ENCODE data around the gene SLC49A4.
A peak's percentile ranks its signal among the peaks of the same experiment; 100 is the strongest.
"Not testable (repeated sequence)": the region's sequence is repeated elsewhere in the genome, so short reads cannot be mapped to it uniquely, and the experiment has no call there.

The SLC49A4 gene, protein sequence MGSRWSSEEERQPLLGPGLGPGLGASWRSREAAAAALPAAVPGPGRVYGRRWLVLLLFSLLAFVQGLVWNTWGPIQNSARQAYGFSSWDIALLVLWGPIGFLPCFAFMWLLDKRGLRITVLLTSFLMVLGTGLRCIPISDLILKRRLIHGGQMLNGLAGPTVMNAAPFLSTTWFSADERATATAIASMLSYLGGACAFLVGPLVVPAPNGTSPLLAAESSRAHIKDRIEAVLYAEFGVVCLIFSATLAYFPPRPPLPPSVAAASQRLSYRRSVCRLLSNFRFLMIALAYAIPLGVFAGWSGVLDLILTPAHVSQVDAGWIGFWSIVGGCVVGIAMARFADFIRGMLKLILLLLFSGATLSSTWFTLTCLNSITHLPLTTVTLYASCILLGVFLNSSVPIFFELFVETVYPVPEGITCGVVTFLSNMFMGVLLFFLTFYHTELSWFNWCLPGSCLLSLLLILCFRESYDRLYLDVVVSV

DNA sequence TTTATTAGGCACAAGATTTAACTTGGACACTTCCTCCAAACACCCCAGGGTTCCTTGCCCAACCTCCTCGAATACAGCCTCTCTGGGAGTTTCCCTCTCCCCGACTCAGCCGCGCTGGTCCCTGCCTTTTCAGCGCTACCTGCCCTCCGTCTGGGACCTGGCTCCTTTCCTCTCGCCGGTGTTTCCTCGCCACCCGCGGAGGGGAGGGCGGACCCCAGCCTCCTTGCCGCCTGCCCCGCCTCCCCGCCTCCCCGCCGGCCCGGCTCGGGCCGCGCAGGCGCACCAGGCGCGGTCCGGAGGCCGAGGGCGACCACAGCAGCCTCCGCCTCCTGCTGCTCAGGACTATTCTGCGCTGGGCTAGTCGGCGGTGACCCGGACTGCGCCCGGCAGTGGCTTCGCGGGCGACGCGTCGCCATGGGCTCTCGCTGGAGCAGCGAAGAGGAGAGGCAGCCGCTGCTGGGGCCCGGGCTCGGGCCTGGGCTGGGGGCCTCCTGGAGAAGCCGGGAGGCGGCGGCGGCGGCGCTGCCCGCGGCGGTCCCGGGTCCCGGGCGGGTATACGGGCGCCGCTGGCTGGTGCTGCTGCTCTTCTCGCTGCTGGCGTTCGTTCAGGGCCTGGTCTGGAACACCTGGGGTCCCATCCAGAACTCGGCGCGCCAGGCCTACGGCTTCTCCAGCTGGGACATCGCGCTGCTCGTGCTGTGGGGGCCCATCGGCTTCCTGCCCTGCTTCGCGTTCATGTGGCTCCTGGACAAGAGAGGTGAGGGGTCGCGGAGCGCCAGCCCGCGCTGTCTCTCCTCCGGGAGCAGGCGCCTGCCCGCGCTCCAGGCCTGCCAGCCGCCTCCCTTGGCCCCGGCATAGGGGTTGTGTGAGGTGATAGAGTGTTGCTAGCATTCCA lies at the start of gene SLC49A4:
Gene SLC49A4 (plus strand): TSS at position 291 of the 895 bp plus-strand sequence. CDS start 124 bp downstream, at position 415.
- H3K27ac ChIP-seq, result peak within 1 kb of the TSS; percentile 89
- TF ChIP-seq, protein P1, sequence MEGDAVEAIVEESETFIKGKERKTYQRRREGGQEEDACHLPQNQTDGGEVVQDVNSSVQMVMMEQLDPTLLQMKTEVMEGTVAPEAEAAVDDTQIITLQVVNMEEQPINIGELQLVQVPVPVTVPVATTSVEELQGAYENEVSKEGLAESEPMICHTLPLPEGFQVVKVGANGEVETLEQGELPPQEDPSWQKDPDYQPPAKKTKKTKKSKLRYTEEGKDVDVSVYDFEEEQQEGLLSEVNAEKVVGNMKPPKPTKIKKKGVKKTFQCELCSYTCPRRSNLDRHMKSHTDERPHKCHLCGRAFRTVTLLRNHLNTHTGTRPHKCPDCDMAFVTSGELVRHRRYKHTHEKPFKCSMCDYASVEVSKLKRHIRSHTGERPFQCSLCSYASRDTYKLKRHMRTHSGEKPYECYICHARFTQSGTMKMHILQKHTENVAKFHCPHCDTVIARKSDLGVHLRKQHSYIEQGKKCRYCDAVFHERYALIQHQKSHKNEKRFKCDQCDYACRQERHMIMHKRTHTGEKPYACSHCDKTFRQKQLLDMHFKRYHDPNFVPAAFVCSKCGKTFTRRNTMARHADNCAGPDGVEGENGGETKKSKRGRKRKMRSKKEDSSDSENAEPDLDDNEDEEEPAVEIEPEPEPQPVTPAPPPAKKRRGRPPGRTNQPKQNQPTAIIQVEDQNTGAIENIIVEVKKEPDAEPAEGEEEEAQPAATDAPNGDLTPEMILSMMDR (conservative IDR thresholded peaks at IDR 0.05), result no peak

DNA sequence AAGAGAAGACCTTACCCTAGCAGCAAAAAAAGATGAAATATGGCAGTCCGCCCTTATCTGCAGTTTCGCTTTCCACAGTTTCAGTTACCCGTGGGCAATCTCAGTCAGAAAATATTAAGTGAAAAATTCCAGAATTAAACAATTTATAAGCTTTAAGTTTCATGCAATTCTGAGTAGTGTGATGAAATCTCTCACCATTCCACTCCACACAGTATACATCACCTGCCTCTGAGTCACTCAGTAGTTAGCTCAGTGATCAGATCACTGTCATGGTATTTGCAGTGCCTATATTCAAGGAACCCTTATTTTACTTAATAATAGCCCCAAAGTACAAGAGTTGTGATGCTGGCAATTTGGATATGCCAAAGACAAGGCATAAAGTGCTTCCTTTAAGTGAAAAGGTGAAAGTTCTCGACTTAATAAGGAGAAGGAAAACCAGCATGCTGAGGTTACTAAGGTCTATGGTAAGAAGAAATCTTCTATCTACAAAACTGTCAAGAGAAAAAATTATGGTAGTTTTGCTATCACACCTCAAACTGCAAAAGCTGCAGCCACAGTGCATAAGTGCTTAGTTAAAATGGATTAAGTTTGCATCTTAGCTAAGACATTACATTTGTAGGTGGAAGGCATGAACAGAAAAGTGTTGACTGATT lies 49.4 kb upstream of the SLC49A4 start:
- H3K27ac ChIP-seq, result peak overlapping the region; percentile 64
- TF ChIP-seq, protein P1 (conservative IDR thresholded peaks at IDR 0.05), result no peak

GRCh38 chr3:122747295-122747694 lies 47.6 kb upstream of the SLC49A4 start:
- H3K27ac ChIP-seq, result not testable (repeated sequence)

GRCh38 chr3:122748347-122748746 lies 46.5 kb upstream of the SLC49A4 start:
- TF ChIP-seq, protein P1 (conservative IDR thresholded peaks at IDR 0.05), result no peak

GRCh38 chr3:122754929-122755328 lies 39.9 kb upstream of the SLC49A4 start:
- TF ChIP-seq, protein P1 (conservative IDR thresholded peaks at IDR 0.05), result peak; percentile 47

More at GRCh38 chr3:122748347-122748746, 46.5 kb upstream of the SLC49A4 start:
- H3K27ac ChIP-seq, result no peak overlapping the region

DNA sequence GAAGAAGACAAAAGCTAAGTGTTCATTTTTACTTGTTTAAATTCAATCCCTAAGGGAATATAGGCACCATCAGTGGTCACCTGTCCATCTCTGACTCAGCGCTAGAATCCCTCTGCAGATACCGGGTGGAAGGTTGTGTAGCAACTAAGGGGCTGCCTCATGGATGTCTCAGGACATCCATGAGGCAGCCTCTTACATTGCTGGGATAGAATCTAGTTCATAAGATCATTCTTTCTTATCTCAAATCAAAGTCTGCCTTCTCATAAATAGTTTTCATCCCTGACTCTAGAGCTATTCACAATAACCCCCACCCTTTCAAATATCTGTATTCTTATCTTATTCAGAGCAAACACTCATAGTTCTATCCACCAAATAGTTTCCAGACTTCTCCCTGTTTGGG lies 39.4 kb upstream of the SLC49A4 start:
- TF ChIP-seq, protein P1 (conservative IDR thresholded peaks at IDR 0.05), result no peak
- H3K27ac ChIP-seq, result no peak overlapping the region

More at GRCh38 chr3:122754929-122755328, 39.9 kb upstream of the SLC49A4 start:
- no peak overlapping the region for H3K27ac ChIP-seq

DNA sequence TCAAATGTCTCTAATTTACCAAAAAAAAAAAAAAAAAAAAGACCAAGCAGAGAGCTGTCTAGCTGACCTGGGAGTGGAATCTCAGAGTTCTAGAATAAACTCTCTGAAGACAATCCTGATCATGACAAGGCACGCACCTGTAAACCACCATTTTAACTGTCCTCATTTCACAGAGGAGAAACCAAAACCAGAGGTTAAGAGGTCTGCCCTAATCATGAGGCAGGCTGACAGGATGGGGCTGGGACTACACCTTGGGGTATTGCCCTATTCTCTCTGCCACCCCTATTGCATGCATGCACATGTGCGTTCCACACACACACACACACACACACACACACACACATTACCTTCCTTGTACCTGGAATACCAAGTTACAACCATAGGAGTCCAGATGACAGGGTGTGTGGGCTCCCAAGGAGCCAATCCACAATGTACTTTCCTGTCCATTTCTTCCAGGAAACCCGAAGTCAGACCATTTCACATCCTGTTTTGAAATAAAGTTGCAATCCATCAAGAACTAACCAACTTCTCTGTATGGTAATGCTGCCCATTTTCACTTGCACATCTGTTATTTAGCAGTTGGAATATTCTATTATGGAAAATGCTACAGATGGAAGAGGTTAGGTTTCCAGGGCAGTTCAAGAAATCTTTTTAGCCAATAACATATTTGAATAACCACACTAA lies 35.9 kb upstream of the SLC49A4 start:
- no peak overlapping the region for H3K27ac ChIP-seq
- TF ChIP-seq, protein P1 (conservative IDR thresholded peaks at IDR 0.05), result no peak

Measured in VCaP (cell line).